ENCODE data around the gene GRK1.

Gene GRK1

GRCh38 chr13:113650275-113650674, 16.7 kb upstream of the GRK1 start:
- no peak for DNase-seq (ENCODE audit: low read depth in 2 of 2)

GRCh38 chr13:113650731-113651148, 16.3 kb upstream of the GRK1 start:
- no peak for DNase-seq (ENCODE audit: low read depth in 2 of 2)

- no peak for DNase-seq (ENCODE audit: low read depth in 2 of 2)
These were observed 15.3 kb upstream of the GRK1 start for GRCh38 chr13:113651511-113652403.

GRCh38 chr13:113652404-113653263, 14.4 kb upstream of the GRK1 start:
- no peak for DNase-seq (ENCODE audit: low read depth in 2 of 2)

GRCh38 chr13:113653264-113654174, 13.5 kb upstream of the GRK1 start:
- DNase-seq (ENCODE audit: low read depth in 2 of 2), result no peak

GRCh38 chr13:113654175-113654560, 12.9 kb upstream of the GRK1 start:
- no peak for DNase-seq (ENCODE audit: low read depth in 2 of 2)

GRCh38 chr13:113654591-113655345, 12.3 kb upstream of the GRK1 start:
- DNase-seq (ENCODE audit: low read depth in 2 of 2), result no peak

- no peak for DNase-seq (ENCODE audit: low read depth in 2 of 2)
These were observed 11.5 kb upstream of the GRK1 start for GRCh38 chr13:113655346-113656002.

- no peak for DNase-seq (ENCODE audit: low read depth in 2 of 2)
These were observed 10.9 kb upstream of the GRK1 start for GRCh38 chr13:113656003-113656588.

- DNase-seq (ENCODE audit: low read depth in 2 of 2), result no peak
These were observed 10.0 kb upstream of the GRK1 start for GRCh38 chr13:113656831-113657671.

GRCh38 chr13:113657851-113658741, 8.9 kb upstream of the GRK1 start, which contains the start of gene ATP4B:
ATP4B (minus strand) TSS chr13:113658198; CDS start chr13:113658144, 54 bp downstream.
- no peak for DNase-seq (ENCODE audit: low read depth in 2 of 2)

GRCh38 chr13:113658836-113659235, 8.2 kb upstream of the GRK1 start:
- no peak for DNase-seq (ENCODE audit: low read depth in 2 of 2)

- DNase-seq (ENCODE audit: low read depth in 2 of 2), result no peak
These were observed 7.7 kb upstream of the GRK1 start for GRCh38 chr13:113659337-113659736.

- DNase-seq (ENCODE audit: low read depth in 2 of 2), result no peak
These were observed 7.0 kb upstream of the GRK1 start for GRCh38 chr13:113660066-113660465.

GRCh38 chr13:113661509-113661908, 5.5 kb upstream of the GRK1 start:
- no peak for DNase-seq (ENCODE audit: low read depth in 2 of 2)

- DNase-seq (ENCODE audit: low read depth in 2 of 2), result no peak
These were observed 3.1 kb upstream of the GRK1 start for GRCh38 chr13:113663934-113664333.

GRCh38 chr13:113664751-113665596, 2.0 kb upstream of the GRK1 start:
- DNase-seq (ENCODE audit: low read depth in 2 of 2), result no peak
